Loucy (cell line): ENCODE results near the gene CDADC1.

Experiments used
- H2AFZ ChIP-seq: fragments of 200-600 bp; sonication (generic); 2 replicates; pipeline ENCODE4 v1.6.0; 2016; ENCODE audit warnings: antibody characterized with exemption, mild to moderate bottlenecking, low read length, moderate library complexity
- H3F3A ChIP-seq: fragments of 200-600 bp; 2 replicates; pipeline ENCODE4 v1.6.0; 2016; ENCODE audit warnings: antibody characterized with exemption, low read depth, mild to moderate bottlenecking
- H3K27me3 ChIP-seq: fragments of 200-600 bp; sonication (generic); 2 replicates; pipeline ENCODE4 v1.6.1; 2014; ENCODE audit warnings: low read length, mild to moderate bottlenecking; ENCODE audit not compliant: insufficient read depth, poor library complexity, severe bottlenecking
- H3K36me3 ChIP-seq: fragments of 200-600 bp; sonication (generic); 2 replicates; pipeline ENCODE4 v1.6.1; 2016; ENCODE audit warnings: low read length; ENCODE audit not compliant: insufficient read depth
- H3K4me1 ChIP-seq: fragments of 200-600 bp; sonication (generic); 2 replicates; pipeline ENCODE4 v1.5.1; 2014; ENCODE audit warnings: low read length, mild to moderate bottlenecking; ENCODE audit not compliant: insufficient read depth, poor library complexity, severe bottlenecking
- H3K4me2 ChIP-seq: fragments of 200-600 bp; sonication (generic); 2 replicates; pipeline ENCODE4 v1.6.0; 2014; ENCODE audit warnings: antibody characterized with exemption, low read length, low read depth, mild to moderate bottlenecking; ENCODE audit not compliant: poor library complexity, severe bottlenecking
- H3K4me3 ChIP-seq: fragments of 200-600 bp; sonication (generic); 2 replicates; pipeline ENCODE4 v1.5.1; 2014; ENCODE audit warnings: low read length, mild to moderate bottlenecking, mixed read lengths; ENCODE audit not compliant: poor library complexity, severe bottlenecking
- H3K79me2 ChIP-seq: fragments of 200-600 bp; sonication (generic); 2 replicates; pipeline ENCODE4 v1.6.1; 2014; ENCODE audit warnings: low read length; ENCODE audit not compliant: insufficient read depth
- H3K9ac ChIP-seq: fragments of 200-600 bp; sonication (generic); 2 replicates; pipeline ENCODE4 v1.6.0; 2014; ENCODE audit warnings: mild to moderate bottlenecking, low read depth, low read length, moderate library complexity; ENCODE audit not compliant: poor library complexity, severe bottlenecking
- H3K9me2 ChIP-seq: fragments of 200-600 bp; sonication (generic); replicated peaks from 2 replicates; pipeline ENCODE4 v1.6.1; 2016; ENCODE audit warnings: low read depth, low read length, mixed read lengths
- H3K9me3 ChIP-seq: fragments of 200-600 bp; sonication (generic); 2 replicates; pipeline ENCODE4 v1.6.1; 2014; ENCODE audit warnings: mild to moderate bottlenecking, antibody characterized with exemption, low read length, low read depth; ENCODE audit not compliant: insufficient read depth
- H4K20me1 ChIP-seq: fragments of 200-600 bp; sonication (generic); 2 replicates; pipeline ENCODE4 v1.6.0; 2014; ENCODE audit warnings: antibody characterized with exemption, low read length, mild to moderate bottlenecking; ENCODE audit not compliant: insufficient read depth, poor library complexity, severe bottlenecking
- CTCF ChIP-seq: fragments of 200-600 bp; sonication (generic); conservative IDR thresholded peaks from 2 replicates; pipeline ENCODE4 v1.5.1; 2014; ENCODE audit warnings: mild to moderate bottlenecking, antibody characterized with exemption, low read length
- EZH2phosphoT487 ChIP-seq: fragments of 200-600 bp; IDR thresholded peaks from 2 replicates; pipeline ENCODE4 v1.6.1; 2018; ENCODE audit warnings: antibody characterized with exemption, mild to moderate bottlenecking, moderate library complexity, borderline replicate concordance

Gene CDADC1

GRCh38 chr13:49210114-49210513 lies 37.6 kb upstream of the CDADC1 start:
- no peaks in the 10 kb centered on the region for H3K9me3 ChIP-seq
- TF ChIP-seq CTCF (no peak), EZH2phosphoT487 (no peak)
- H3K9ac ChIP-seq, result no peak overlapping the region
- H3F3A ChIP-seq, result no peaks in the 10 kb centered on the region
- H3K4me2 ChIP-seq, result no peak overlapping the region
- no peaks in the 10 kb centered on the region for H4K20me1 ChIP-seq
- H3K79me2 ChIP-seq, result no peaks in the 10 kb centered on the region
- no peak overlapping the region for H3K4me3 ChIP-seq
- no peaks in the 10 kb centered on the region for H3K27me3 ChIP-seq
- H2AFZ ChIP-seq, result no peak overlapping the region
- peaks cover 8% of the 10 kb centered on the region for H3K4me1 ChIP-seq
- H3K9me2 ChIP-seq, result no peaks in the 10 kb centered on the region
- H3K36me3 ChIP-seq, result peaks cover 31% of the 10 kb centered on the region; the same call in 1 of the 2 replicates

GRCh38 chr13:49210669-49211068 lies 37.1 kb upstream of the CDADC1 start:
- no peak overlapping the region for H2AFZ ChIP-seq
- no peak overlapping the region for H3K4me3 ChIP-seq
- no peaks in the 10 kb centered on the region for H3K79me2 ChIP-seq
- no peak overlapping the region for H3K9ac ChIP-seq
- H4K20me1 ChIP-seq, result no peaks in the 10 kb centered on the region
- no peaks in the 10 kb centered on the region for H3F3A ChIP-seq
- peaks cover 26% of the 10 kb centered on the region; the same call in 1 of the 2 replicates for H3K36me3 ChIP-seq
- H3K9me2 ChIP-seq, result no peaks in the 10 kb centered on the region
- H3K27me3 ChIP-seq, result no peaks in the 10 kb centered on the region
- H3K4me1 ChIP-seq, result peaks cover 12% of the 10 kb centered on the region
- H3K9me3 ChIP-seq, result no peaks in the 10 kb centered on the region
- TF ChIP-seq CTCF (no peak), EZH2phosphoT487 (no peak)
- no peak overlapping the region for H3K4me2 ChIP-seq

- H3K27me3 ChIP-seq, result no peaks in the 10 kb centered on the region
- no peak overlapping the region for H3K9ac ChIP-seq
- TF ChIP-seq EZH2phosphoT487 (no peak), CTCF (no peak)
- H3F3A ChIP-seq, result no peaks in the 10 kb centered on the region
- H3K4me1 ChIP-seq, result peaks cover 12% of the 10 kb centered on the region
- H2AFZ ChIP-seq, result no peak overlapping the region
- no peaks in the 10 kb centered on the region for H3K9me3 ChIP-seq
- H3K9me2 ChIP-seq, result no peaks in the 10 kb centered on the region
- peaks cover 3% of the 10 kb centered on the region; the same call in 1 of the 2 replicates for H3K36me3 ChIP-seq
- H3K79me2 ChIP-seq, result no peaks in the 10 kb centered on the region
- H3K4me3 ChIP-seq, result no peak overlapping the region
- no peak overlapping the region for H3K4me2 ChIP-seq
- no peaks in the 10 kb centered on the region for H4K20me1 ChIP-seq
Measured at GRCh38 chr13:49213539-49213938, 34.2 kb upstream of the CDADC1 start.
